ENCODE measurements around the gene COL23A1.
A peak's percentile ranks its signal among the peaks of the same experiment; 100 is the strongest.

COL23A1 gene

DNA sequence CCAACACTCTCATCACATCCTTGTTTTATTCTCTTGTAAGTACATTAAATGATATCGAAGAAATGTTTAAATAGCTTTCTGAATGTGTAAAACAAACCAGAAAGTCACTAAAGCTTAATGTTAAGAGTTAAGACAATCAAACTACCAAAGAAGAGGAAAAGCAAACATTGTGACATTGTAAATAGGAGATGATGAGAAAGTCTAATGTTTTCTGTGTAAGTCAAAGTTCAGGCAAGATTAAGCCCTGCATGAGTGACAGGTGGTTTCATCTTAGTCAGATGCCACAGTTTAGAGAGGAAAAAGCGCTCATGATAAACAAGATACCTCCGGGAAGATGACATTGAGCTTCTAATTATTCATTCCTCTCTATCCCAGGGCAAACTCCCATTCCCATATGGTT lies 306.7 kb downstream of the COL23A1 start:
- DNase-seq (ENCODE audit: low spot score), result no peak

- DNase-seq (ENCODE audit: low spot score), result no peak
These were observed 307.8 kb downstream of the COL23A1 start for GRCh38 chr5:178282391-178282790.

DNA sequence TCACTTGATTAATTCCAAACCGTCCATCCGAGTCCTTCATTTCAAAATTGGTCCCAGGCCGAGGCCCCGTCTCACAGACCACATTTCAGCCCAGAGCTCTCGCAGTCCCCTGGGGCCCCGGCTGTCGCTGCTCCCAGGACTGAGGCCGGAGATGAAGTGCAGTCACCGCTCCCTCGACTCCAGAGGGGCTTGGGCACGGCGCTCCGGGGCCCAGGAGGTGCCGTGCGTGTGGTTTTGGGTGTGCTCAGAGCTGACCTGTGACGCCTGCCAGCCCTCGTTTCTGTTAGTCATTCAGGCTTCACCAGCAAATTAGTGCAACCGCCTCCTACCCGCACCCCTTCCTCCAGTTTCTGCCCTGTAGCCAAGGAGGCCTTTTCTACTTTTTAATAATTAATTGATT lies 308.9 kb downstream of the COL23A1 start:
- DNase-seq (ENCODE audit: low spot score), result no peak

- no peak for DNase-seq (ENCODE audit: low spot score)
These were observed 309.6 kb downstream of the COL23A1 start for GRCh38 chr5:178280631-178281030.

DNA sequence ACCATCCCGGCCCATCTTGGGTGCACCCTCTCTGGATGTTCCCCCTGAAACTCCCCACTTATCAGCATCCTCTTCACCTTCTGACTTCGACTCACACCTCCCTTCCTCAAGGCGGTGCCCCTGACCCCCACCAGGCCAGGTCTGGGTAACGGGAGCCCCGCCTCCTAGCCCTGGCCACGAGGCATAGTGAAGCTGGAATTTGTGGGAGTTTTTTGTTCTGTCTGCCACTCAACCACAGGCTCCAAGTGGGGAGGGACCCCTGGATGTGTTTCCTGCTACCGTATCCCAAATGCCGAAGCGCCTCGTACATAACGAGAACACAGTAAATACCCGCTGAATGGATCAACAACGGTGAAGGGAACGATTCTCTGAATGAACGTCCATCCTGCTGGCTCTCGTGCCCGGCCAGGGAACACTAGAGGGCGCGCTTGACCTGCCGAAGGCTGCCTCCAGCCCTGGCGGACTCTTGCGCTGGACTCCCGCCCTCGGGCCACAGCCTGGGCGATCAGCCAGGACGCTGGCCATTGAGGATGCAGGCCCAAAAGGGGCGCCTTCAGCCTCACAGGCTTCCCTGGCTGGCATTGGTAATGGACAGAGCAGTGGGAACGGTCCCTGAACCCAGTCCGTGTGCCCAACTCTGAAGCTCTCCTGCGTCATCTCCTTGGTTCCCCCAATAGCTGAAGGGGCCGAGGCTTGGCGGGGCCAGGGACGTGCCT lies 310.3 kb downstream of the COL23A1 start:
- peak; percentile 83 for DNase-seq (ENCODE audit: low spot score)

DNA sequence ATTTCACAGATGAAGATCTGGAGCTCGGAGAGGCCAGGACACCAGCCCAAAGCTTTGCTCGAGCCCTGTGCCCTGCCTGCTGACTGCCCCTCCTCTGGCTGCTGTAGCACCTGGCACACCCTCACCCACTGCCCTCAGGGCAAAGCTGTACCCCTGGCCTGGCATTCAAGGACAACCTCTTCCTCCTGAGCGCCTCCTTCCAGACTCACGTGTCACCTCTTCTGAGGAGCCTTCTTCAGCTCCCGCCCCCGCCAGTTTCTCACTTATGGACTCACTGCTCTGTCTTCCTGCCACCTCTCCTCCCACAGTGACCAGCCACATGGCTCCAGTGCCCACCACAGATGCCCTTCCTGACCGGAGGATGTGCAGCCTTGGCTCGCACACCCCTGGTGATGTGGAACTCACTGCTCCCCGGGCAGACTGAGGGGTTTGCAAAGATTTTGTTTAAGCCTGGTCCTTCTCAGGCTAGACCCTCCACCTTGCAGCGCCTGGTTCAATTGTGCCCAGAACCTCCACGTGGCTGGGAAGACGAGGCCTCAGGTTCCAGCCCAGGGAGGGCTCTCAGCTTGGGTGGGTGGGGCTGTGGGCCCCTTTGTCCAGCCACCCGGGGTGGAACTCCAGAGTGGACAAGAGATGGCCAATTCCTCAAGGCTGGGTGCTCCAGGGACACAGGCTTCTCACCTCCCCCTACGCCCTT lies 311.0 kb downstream of the COL23A1 start:
- no peak for DNase-seq (ENCODE audit: low spot score)

DNA sequence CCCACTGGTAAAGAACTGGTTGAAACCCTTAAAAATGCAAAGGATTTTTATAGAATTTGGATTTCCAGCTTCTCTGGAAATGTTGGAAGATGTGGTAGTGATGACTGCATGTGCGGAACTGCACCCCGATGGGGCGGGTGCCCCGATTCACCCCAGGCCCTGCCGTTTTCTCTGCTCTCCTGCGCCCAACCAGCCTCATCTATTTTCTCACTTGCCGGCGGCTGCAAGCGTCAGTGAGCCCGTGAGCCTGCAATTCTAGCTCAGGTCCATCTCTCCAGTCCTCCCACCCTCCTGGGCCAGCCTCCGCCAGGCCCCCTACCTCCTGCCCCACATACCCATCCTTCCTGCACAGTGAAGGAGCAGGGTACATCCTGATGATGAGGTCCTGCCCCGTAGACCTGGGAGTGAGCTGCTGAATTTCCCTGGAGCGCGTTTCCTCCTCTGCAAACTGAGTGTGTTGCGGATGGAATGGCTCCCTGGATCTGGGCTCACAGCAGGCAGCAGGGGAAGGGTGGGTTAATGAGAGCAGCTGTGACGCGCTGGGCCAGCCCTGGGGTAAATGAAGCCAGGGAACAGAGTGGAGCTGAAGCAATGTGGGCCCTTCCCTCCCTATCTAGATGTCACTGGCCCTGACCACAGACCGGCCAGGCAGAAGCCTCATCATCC lies 311.7 kb downstream of the COL23A1 start:
- no peak for DNase-seq (ENCODE audit: low spot score)

GRCh38 chr5:178277866-178278265 lies 312.3 kb downstream of the COL23A1 start:
- no peak for DNase-seq (ENCODE audit: low spot score)

DNA sequence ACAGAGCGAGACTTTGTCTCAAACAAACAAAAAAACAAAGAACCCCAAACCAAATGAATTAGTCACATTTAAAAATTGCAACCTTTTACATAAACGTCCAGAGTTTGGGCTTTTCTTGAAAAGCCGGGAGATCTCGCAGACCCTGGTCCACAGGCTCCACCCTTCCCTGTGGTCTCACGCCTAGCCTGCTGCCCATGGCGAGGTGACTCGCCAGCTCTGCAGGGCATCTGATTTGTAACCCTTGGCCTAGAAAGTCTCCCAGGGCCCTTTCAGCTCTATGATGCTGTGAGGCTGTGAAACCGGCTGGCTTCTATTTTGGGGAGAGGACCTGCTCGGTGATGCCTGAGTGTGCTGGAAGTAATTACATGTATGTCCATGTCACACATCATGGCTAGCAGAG lies 312.8 kb downstream of the COL23A1 start:
- no peak for DNase-seq (ENCODE audit: low spot score)

DNA sequence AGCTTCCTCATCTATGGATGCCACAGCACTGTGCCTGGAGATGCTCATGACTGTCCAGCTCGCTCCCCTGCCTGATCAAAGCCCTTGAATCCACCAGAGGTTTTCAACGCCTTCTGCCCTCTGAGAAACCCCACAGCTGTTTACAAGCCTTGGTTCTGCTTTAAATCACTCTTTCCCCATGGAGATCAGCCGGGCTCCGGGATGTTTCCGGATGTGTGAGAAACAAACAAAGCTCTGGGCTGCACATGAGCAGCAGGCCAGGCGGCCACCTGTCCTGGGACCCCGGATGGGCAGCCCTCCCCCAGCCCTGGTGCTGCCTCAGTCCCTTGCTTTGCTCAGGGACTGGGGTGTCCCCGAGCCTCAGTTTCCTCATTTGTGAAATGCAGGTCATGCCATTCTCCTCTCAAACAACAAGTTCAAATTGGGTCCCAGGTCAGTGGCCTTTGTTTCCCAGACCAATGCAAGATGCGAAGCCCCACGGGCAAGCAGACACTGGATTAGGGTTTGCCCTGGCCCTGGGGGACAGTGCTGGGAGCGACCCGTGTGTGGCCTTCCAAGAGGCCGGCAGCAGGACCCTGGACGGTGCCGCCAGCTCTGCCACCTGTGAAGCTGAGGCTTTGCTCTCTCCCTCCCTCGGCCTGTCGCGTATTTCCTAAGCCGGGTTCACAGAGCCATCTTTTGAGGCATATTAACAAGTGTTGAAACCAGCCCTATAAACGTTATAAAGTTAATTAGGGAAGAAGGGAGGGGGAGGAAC lies 315.2 kb downstream of the COL23A1 start:
- DNase-seq (ENCODE audit: low spot score), result no peak

DNA sequence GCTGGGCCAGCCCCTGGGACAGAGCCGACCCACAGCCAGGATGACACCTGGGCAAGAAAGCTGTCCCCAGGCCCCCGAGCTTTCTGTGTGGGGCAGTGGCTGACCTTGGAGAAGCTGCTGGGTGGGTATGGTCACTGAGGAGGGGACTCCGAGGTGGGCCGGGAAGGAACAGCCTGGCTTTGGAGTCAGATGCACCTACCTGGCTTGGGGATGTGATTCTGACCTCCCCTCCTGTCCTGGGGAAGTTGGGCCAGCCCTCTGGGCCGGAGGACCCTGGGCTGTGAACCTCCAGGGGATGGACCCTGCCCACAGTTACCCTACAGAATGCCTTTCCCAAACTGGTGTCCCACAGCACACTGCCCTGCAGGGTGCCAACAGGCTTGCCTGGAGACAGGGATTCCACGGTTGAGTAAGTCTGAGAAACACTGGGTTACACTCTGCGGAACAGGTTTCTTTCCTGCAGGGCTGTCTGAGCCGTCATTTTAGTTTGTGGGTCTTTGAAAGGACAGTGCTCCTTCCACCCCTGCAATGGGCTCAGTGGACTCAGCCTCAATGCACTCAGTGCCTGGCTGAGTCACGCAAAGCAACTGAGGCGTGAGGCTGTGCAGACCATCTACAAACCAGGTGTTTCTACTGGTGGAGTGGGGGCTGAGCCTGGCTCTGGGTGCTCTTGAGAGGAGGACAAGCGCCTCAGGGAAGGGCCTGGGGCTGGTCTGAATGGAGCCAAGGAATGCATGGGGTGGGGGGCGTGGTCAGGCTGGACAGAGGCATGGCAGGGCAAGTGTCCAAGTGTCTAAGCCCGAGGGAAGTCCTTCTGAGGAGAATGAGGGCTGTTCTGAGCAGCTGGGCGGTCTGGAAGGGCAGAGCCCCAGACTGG lies 316.3 kb downstream of the COL23A1 start:
- DNase-seq (ENCODE audit: low spot score), result no peak

DNA sequence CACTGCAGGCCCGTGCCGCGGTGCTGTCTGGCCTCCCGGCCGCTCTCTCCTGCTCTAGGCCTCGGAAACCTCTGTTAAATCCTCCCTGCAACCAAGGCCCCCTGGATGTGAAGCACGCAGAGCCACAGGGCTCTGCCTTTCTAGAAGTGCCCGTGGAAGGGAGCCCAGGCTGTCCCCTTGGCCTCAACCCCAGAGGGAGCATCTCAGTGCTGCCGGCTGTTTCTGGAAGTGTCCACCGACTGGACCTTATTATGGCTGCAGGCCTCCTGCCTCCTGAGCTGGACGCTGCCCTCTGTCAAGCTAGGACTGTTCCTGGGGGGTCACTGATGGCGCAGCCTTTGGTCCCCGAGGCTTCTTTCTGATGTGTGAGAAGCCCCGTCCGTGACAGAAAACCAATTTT lies 317.2 kb downstream of the COL23A1 start:
- DNase-seq (ENCODE audit: low spot score), result no peak

GRCh38 chr5:178272591-178272990 lies 317.6 kb downstream of the COL23A1 start:
- DNase-seq (ENCODE audit: low spot score), result no peak

GRCh38 chr5:178271726-178272479 lies 318.3 kb downstream of the COL23A1 start:
- no peak for DNase-seq (ENCODE audit: low spot score)

GRCh38 chr5:178271231-178271630 lies 319.0 kb downstream of the COL23A1 start:
- DNase-seq (ENCODE audit: low spot score), result no peak

- no peak for DNase-seq (ENCODE audit: low spot score)
These were observed 320.7 kb downstream of the COL23A1 start for GRCh38 chr5:178269499-178269898.

GRCh38 chr5:178267876-178268275 lies 322.3 kb downstream of the COL23A1 start:
- no peak for DNase-seq (ENCODE audit: low spot score)

DNA sequence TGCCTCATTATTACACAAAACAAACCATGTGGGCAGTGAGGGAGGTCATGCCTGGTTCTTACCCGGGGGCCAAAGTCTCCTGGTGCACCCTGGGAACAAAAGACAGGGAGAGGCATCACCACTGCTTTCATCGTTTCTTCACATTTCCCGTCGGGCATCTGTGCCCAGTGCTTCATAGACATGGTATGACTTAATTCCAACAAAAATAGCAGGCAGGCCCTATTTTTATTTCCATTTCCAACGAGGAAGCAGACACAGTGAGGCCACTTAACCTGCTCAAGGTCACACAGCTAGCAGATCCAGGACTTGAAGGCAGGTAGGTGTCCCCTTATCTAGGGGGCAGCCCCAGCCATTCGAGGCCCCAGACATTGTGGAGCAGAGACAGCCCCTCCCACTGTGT lies 322.9 kb downstream of the COL23A1 start:
- DNase-seq (ENCODE audit: low spot score), result no peak

- no peak for DNase-seq (ENCODE audit: low spot score)
These were observed 323.6 kb downstream of the COL23A1 start for GRCh38 chr5:178266581-178266980.

DNA sequence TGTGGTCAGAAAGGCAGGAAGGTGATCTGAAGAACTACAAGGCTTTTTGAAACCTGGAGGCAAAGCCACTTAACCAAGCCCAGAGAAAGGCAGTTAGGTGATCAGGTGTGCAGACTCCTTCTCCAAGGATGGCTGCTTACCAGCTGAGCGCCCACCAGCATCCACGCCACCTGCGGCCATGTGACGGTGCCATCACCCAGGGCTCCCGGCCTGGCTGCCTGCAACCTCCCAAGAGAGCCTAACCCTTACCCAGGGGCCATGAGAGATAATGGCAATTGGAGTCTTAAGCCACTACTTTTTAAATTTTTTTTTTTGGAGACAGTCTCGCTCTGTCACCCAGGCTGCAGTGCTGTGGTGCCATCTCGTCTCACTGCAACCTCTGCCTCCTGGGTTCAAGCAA lies 324.4 kb downstream of the COL23A1 start:
- DNase-seq (ENCODE audit: low spot score), result no peak

- DNase-seq (ENCODE audit: low spot score), result no peak
These were observed 326.1 kb downstream of the COL23A1 start for GRCh38 chr5:178264044-178264443.
